Measurements from ENCODE around the gene MRPL18.

DNA sequence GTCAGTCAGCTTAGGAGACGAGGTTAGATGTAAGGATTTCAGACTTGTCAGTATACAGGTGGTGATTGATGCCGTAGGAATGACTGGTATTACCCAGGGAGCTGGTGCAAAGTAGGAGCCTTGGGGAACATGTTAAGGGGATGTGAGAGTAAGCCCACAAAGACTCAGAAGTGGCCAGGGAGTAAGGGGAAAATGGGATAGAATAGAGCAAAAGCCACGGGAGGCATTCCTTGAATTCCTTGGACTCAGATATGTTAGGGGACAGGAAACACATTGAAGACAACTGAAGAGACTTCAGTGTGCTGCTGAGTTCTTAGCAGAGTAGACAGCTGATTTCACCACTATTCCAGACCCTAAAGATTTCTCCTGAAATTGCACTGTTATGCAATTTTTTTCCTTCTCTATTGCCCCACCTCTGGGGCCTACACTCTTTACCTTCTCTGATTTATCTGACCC lies 29.6 kb upstream of the MRPL18 start:
- TF ChIP-seq, protein P1, sequence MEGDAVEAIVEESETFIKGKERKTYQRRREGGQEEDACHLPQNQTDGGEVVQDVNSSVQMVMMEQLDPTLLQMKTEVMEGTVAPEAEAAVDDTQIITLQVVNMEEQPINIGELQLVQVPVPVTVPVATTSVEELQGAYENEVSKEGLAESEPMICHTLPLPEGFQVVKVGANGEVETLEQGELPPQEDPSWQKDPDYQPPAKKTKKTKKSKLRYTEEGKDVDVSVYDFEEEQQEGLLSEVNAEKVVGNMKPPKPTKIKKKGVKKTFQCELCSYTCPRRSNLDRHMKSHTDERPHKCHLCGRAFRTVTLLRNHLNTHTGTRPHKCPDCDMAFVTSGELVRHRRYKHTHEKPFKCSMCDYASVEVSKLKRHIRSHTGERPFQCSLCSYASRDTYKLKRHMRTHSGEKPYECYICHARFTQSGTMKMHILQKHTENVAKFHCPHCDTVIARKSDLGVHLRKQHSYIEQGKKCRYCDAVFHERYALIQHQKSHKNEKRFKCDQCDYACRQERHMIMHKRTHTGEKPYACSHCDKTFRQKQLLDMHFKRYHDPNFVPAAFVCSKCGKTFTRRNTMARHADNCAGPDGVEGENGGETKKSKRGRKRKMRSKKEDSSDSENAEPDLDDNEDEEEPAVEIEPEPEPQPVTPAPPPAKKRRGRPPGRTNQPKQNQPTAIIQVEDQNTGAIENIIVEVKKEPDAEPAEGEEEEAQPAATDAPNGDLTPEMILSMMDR (IDR thresholded peaks at IDR 0.05), result no peak
- TF ChIP-seq EP300 (IDR thresholded peaks at IDR 0.05) (no peak), POLR2A (IDR thresholded peaks at IDR 0.05) (no peak)
